GM12892 (cell line): ENCODE results near the gene EXOG.

Experiments used
- POLR2A ChIP-seq: IDR thresholded peaks from 2 replicates; pipeline ENCODE4 v1.6.1; 2011; ENCODE audit warnings: low read depth, low read length, control low read depth
- TAF1 ChIP-seq: IDR thresholded peaks from 2 replicates; pipeline ENCODE4 v1.6.1; 2011; ENCODE audit warnings: low read depth, mild to moderate bottlenecking, control low read depth, low read length, borderline replicate concordance

DNA sequence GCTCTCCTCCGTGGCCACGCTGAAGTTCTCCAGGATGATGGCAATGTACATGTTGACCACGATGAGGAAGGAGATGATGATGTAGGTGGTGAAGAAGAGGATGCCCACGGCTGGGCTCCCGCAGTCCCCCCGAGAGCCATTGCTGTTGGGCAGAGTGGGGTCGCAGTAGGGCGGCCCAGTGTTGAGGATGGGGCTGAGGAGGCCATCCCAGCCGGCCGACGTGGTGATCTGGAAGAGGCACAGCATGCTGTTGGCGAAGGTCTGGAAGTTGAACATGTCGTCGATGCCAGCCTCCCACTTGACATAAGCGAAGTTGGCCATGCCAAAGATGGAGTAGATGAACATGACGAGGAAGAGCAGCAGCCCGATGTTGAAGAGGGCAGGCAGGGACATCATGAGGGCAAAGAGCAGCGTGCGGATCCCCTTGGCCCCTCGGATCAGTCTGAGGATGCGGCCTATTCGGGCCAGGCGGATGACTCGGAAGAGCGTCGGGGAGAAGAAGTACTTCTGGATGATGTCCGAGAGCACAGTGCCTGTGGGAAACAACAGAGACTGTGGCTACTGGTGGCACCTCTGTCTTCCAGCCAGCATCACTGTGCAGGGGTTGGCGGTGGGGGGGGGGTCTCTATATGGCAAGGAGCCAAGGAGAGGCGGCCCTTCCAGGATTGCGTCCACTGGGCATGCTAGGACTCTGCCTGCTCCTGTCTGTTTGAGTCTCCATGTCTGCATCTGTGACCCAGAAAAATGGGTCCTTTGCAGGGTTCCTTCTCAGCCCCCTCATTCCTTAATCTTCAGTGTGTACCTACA, 55.1 kb downstream of the EXOG start:
- TF ChIP-seq POLR2A (no peak), TAF1 (no peak)
